GM10266 (cell line): ENCODE results near the gene SPNS2.

Source experiments
- DNase-seq: peaks from one replicate; pipeline ENCODE4 v3.0.0; 2012; ENCODE audit errors: extremely low spot score
- CTCF ChIP-seq: IDR thresholded peaks from 2 replicates; pipeline ENCODE4 v1.5.1; 2012; ENCODE audit warnings: mild to moderate bottlenecking, low read depth; ENCODE audit not compliant: control insufficient read depth, insufficient read depth; ENCODE audit errors: missing control alignments

SPNS2 gene

GRCh38 chr17:4536259-4536741 lies 37.6 kb downstream of the SPNS2 start:
- no peak for DNase-seq
- no peak for TF ChIP-seq CTCF

GRCh38 chr17:4536742-4537411 lies 38.2 kb downstream of the SPNS2 start:
- TF ChIP-seq CTCF, result no peak
- no peak for DNase-seq

- TF ChIP-seq CTCF, result no peak
- no peak for DNase-seq
These were observed 39.0 kb downstream of the SPNS2 start for GRCh38 chr17:4537451-4538235.

DNA sequence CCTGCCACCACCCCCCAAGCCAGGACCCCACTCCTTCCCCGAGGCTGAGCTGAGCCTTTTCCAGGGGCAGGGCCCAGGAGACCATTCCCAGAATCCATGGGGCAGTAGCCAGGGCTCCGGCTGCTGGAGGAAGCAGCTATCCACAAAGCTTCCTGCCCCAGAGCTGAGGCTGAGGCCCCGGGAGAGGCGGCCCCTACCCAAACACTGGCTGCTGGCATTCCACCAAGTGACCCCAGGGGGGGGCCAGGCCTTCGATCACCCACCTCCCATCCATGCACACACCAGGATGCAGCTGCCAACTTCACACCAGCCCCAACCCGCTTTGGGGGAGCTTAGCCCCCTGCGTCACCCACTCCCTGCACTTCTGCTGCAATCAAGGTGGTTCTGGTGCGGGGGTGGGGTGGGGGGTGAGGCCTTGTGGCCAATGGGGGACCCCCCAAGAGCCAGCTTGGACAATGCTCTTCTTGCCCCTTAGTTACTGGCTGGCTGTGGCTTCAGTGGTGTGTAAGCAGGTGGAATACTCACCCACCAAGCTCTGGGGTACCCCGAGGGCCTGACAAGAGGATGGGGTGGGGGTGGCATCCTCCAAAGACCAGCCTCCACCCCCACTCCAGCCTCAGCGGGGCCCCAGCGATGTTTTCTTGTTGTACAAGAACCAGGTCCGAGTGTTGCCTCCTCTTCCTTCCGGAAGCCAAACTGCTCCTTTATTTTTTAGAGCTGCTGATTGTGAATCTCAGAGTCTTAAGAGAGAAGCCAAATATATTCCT lies 39.7 kb downstream of the SPNS2 start:
- TF ChIP-seq CTCF, result no peak
- DNase-seq, result no peak

DNA sequence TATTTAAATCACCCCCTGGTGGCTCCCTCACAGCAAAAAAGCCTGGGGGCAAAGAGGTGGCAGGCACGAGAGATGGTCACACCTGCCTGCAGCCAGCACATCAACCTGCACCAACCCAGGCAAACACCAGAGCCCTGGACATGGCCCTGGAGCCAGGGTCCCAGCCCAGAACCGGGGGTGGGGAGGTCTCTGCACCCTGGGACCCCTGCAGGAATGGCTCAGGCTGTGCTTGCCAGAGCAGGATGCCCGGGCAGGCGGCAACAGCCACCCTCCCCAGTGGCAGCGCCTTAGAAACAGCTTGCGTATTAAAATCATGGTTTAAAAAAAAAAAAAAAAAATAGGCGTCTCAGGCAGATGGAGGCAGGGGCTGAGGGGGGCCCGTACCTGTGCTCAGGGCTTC lies 40.3 kb downstream of the SPNS2 start:
- no peak for TF ChIP-seq CTCF
- no peak for DNase-seq

- DNase-seq, result no peak
- no peak for TF ChIP-seq CTCF
These were observed 41.0 kb downstream of the SPNS2 start for GRCh38 chr17:4539576-4540223.
